LNCAP (cell line): Measurements from ENCODE around the gene SMAD3.

Source experiments
- TF ChIP-seq, protein P1 (sequence below): fragments of 450-650 bp; IDR thresholded peaks from 2 replicates; pipeline ENCODE4 v1.5.1; 2017; ENCODE audit warnings: mild to moderate bottlenecking

SMAD3 gene

DNA sequence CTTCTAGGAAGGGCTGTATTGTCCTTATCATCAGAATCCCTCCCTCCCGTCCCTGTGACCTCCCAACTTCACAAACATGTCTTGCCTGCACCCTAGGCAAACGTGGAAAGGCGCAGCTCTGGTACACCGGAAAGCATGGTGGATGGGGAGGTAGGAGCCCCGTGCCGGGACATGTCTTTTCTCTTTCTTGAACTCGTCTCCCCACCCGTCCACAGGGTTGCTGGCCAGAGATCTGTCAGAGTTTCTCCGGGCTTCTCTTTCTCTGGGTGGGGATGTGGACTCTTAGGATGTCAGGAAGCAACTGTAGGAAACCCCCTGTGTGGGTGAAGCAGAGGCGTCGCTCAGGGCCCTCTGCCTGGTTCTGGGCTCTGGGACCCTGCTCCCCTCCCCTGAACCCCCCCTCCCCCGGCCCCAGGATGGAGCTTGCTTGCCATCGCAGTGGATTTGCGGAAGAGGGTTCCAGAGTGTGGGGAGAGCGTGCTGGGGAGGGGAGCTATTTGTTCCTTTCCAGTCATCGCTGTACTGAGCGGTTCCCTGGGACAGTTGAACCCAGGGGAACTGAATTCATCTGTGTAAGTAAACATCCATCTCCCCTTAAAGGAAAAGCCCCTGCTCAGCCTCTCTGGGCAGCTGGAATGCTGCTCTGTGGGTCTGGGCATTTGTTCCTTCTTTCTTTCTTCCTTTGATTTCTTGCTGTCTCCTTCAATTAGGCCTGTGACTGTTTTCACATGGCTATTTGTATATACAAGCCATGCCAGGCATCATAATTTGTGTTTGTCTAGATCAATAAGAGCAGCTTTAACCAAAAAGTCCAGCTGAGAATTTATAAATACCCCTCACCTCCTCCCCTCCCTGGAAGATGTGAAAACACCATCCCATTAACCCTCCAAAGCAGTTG lies 72.8 kb downstream of the SMAD3 start:
- TF ChIP-seq, protein P1, sequence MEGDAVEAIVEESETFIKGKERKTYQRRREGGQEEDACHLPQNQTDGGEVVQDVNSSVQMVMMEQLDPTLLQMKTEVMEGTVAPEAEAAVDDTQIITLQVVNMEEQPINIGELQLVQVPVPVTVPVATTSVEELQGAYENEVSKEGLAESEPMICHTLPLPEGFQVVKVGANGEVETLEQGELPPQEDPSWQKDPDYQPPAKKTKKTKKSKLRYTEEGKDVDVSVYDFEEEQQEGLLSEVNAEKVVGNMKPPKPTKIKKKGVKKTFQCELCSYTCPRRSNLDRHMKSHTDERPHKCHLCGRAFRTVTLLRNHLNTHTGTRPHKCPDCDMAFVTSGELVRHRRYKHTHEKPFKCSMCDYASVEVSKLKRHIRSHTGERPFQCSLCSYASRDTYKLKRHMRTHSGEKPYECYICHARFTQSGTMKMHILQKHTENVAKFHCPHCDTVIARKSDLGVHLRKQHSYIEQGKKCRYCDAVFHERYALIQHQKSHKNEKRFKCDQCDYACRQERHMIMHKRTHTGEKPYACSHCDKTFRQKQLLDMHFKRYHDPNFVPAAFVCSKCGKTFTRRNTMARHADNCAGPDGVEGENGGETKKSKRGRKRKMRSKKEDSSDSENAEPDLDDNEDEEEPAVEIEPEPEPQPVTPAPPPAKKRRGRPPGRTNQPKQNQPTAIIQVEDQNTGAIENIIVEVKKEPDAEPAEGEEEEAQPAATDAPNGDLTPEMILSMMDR, result no peak

GRCh38 chr15:67138891-67139855 lies 73.8 kb downstream of the SMAD3 start:
- TF ChIP-seq, protein P1, result no peak

- TF ChIP-seq, protein P1, result no peak
Observed at GRCh38 chr15:67140078-67140833, 74.9 kb downstream of the SMAD3 start.

- TF ChIP-seq, protein P1, result no peak
Observed at GRCh38 chr15:67142092-67142766, 76.8 kb downstream of the SMAD3 start.

GRCh38 chr15:67142767-67143100 lies 77.3 kb downstream of the SMAD3 start:
- TF ChIP-seq, protein P1, result no peak

DNA sequence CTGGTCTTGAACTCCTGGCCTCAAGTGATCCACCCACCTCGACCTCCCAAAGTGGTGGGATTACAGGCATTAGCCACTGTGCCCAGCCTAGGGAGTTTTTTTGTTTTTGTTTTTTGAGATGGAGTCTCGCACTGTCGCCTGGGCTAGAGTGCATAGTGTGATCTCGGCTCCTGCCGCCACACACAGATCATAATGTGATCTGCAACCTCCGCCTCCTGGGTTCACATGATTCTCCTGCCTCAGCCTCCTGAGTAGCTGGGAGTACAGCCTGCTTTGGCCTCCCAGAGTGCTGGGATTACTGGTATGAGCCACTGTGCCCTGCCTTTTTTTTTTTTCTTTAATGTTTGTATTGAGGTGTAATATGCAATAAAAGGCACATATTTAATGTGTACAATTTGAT lies 78.2 kb downstream of the SMAD3 start:
- TF ChIP-seq, protein P1, result no peak
